ENCODE measurements around the gene PSMC5. TPM values are rescaled to one million over a fixed set of nuclear protein-coding genes. Genes with fewer than 3 reads are reported as not detected.

Gene PSMC5
- total and polyA plus RNA-seq, 2 donors (not counting 3 experiments of a cell fraction or from before 2014, with no cell fraction given) = 179 to 236 TPM

GRCh38 chr17:63832014-63832413 is 4.8 kb downstream of the PSMC5 start:
- ChIA-PET CTCF (interaction anchor here (1.0 to 1.6 kb wide), 2 partner anchors 17 to 29 kb away, joined by 3 to 6 read pairs; no protein-coding TSS in a partner anchor), POLR2A (interaction anchor here (0.5 kb wide), 1 partner anchor 17 kb away, joined by 3 read pairs; no protein-coding TSS in a partner anchor)
- no peak overlapping the region for H3K9ac ChIP-seq (replicated peaks; ENCODE audit: extremely low read depth, insufficient read depth, low read length)
- H3K4me3 ChIP-seq (replicated peaks in 1 of 3; ENCODE audit: insufficient read depth in 1 of 3, low read depth in 1 of 3, low read length in 3 of 3) = no peak overlapping the region
- H3K36me3 ChIP-seq (ENCODE audit: control insufficient read depth in 2 of 2, extremely low read depth in 1 of 2, insufficient read depth in 2 of 2, low read length in 2 of 2) = peaks cover 29 to 58% of the 10 kb centered on the region in 2 experiments
- no peak for DNase-seq (ENCODE audit: low read depth, low spot score)
- H3K27ac ChIP-seq (ENCODE audit: insufficient read depth, low read depth, low read length) = no peak overlapping the region
- dilution Hi-C loops (cut with MboI; ENCODE audit: extremely low pct_ligation_motif_present, low sequenced_read_pairs) = no loop called here
- H3K4me1 ChIP-seq (ENCODE audit: control insufficient read depth, extremely low read depth, insufficient read depth, low read length) = peaks cover 12% of the 10 kb centered on the region
- H4K20me1 ChIP-seq (replicated peaks; ENCODE audit: control insufficient read depth, extremely low read depth, insufficient read depth, low read length) = no peaks in the 10 kb centered on the region
- no peak overlapping the region for H2AFZ ChIP-seq (ENCODE audit: low read depth, low read length)
- no peak for FAIRE-seq
- H3K27me3 ChIP-seq (ENCODE audit: control insufficient read depth in 2 of 2, insufficient read depth in 2 of 2, low read length in 2 of 2) = no peaks in the 10 kb centered on the region
- H3K4me2 ChIP-seq (ENCODE audit: insufficient read depth, low read length) = no peak overlapping the region
- H3K9me3 ChIP-seq (replicated peaks; ENCODE audit: control insufficient read depth, insufficient read depth, low read length) = no peaks in the 10 kb centered on the region
- H3K79me2 ChIP-seq (ENCODE audit: control insufficient read depth, insufficient read depth, low read length) = peaks cover 25% of the 10 kb centered on the region
- TF ChIP-seq POLR2A (IDR thresholded peaks at IDR 0.05; ENCODE audit: low read depth, low read length) = no peak
- no peak for TF ChIP-seq MYC (IDR thresholded peaks at IDR 0.05; ENCODE audit: low read depth, low read length)
- TF ChIP-seq MAX (IDR thresholded peaks at IDR 0.05; ENCODE audit: insufficient read depth, insufficient read length) = no peak
- no peak for TF ChIP-seq FOS (IDR thresholded peaks at IDR 0.05; ENCODE audit: borderline replicate concordance, insufficient read depth, low read length)
- TF ChIP-seq GATA2 (IDR thresholded peaks at IDR 0.05; ENCODE audit: insufficient read depth, insufficient read length, low read depth, low read length) = no peak
- TF ChIP-seq CTCF (IDR thresholded peaks at IDR 0.05; ENCODE audit: extremely low read depth in 1 of 2, insufficient read depth in 1 of 2, low read depth in 1 of 2, low read length in 2 of 2) = no peak
- TF ChIP-seq JUN (IDR thresholded peaks at IDR 0.05; ENCODE audit: borderline replicate concordance, insufficient read depth, insufficient read length, low read depth) = no peak
- TF ChIP-seq EZH2 (IDR thresholded peaks at IDR 0.05; ENCODE audit: borderline replicate concordance, low read depth, low read length, severe bottlenecking) = no peak
- no peak for TF ChIP-seq POLR2AphosphoS5 (IDR thresholded peaks at IDR 0.05; ENCODE audit: insufficient read depth, low read depth, low read length)
- intact Hi-C loops (cut with micrococcal nuclease) = no loop called here
- no peaks in the 10 kb centered on the region for H3K9me1 ChIP-seq (replicated peaks; ENCODE audit: control insufficient read depth, extremely low read depth, insufficient read depth, low read length)
- no TSS peak for BruUV-seq (replicated peaks)
